IPS-20b (cell line): ENCODE measurements around the gene PPARD.

Source experiments
- H3K27ac ChIP-seq: one replicate; pipeline ENCODE4 v1.5.1; 2013; ENCODE audit warnings: low read length
- H3K27me3 ChIP-seq: 2 replicates; pipeline ENCODE4 v1.6.1; 2013; ENCODE audit warnings: mild to moderate bottlenecking, low read length, inconsistent platforms; ENCODE audit not compliant: insufficient read depth
- H3K36me3 ChIP-seq: 2 replicates; pipeline ENCODE4 v1.6.1; 2013; ENCODE audit warnings: low read depth, mild to moderate bottlenecking, inconsistent platforms, low read length, moderate library complexity; ENCODE audit not compliant: insufficient read depth
- H3K4me1 ChIP-seq: 2 replicates; pipeline ENCODE4 v1.6.1; 2013; ENCODE audit warnings: mild to moderate bottlenecking, control low read depth, inconsistent platforms, low read length, moderate library complexity; ENCODE audit not compliant: insufficient read depth
- H3K4me3 ChIP-seq: 2 replicates; pipeline ENCODE4 v1.5.1; 2013; ENCODE audit warnings: mild to moderate bottlenecking, low read length, inconsistent platforms
- H3K9ac ChIP-seq: 2 replicates; pipeline ENCODE4 v1.6.1; 2013; ENCODE audit warnings: low read depth, mild to moderate bottlenecking, inconsistent platforms, low read length, moderate library complexity
- H3K9me3 ChIP-seq: 2 replicates; pipeline ENCODE4 v1.6.1; 2013; ENCODE audit warnings: mild to moderate bottlenecking, low read depth, low read length, inconsistent platforms; ENCODE audit not compliant: insufficient read depth

Gene PPARD

DNA sequence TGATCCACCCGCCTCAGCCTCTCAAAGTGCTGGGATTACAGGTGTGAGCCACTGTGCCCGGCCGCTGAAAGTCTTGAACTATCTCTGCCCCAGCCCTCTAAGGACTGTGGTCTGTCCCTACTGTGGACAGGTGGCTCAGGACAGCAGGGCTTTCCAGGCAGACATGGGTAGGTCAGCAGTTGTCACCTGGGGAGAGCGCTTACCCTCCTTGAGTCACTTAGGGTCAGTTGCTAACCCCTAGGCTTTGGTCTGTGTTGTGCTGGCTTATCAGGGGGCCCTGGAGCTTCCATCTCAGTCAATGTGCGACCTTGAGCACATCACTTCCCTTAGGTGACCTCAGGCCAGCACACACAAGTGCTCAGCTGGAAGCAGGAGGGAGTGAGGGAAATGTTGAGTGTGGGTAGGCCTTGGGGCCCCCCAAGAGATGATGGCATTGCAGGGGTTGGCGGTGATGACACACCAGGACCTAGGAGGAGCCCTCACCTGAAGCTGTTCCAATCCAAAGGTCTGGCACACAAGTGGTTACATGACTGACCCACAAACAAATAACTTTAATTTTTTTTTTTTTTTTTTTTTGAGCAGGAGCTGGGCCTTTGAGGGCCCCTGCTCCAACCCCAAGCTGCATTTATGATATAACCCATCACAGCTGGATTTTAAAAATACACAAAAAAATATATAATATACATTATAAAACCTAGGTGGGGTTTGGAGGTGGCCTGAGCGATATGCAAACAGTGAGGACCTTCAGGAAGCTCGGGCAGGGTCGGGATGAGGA, 130.9 kb downstream of the PPARD start:
- peak overlapping the region; percentile 45 for H3K27ac ChIP-seq
- no peak overlapping the region for H3K9ac ChIP-seq
- H3K27me3 ChIP-seq = no peaks in the 10 kb centered on the region
- no peak overlapping the region for H3K4me3 ChIP-seq
- H3K4me1 ChIP-seq = peaks cover 2% of the 10 kb centered on the region; the same call in 1 of the 2 replicates
- H3K9me3 ChIP-seq = no peaks in the 10 kb centered on the region
- peaks cover 79% of the 10 kb centered on the region for H3K36me3 ChIP-seq

DNA sequence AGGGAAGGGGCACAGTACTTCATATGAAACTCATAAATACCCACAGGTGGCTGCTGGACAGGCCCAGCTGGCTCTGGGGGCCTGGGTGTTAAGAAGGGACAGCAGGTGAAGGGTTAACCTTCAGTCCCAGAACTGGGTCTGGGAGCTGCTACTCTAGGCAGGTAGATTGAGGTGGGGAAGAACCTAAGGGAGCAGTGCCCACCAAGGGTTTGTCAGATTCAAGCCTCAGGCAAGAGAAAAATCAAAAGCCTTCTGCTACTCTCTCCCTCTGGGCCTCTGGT, 131.4 kb downstream of the PPARD start:
- Histone ChIP-seq H3K36me3 (peaks cover 80% of the 10 kb centered on the region), H3K4me3 (no peak overlapping the region), H3K9ac (no peak overlapping the region), H3K9me3 (no peaks in the 10 kb centered on the region), H3K27me3 (no peaks in the 10 kb centered on the region), H3K4me1 (peaks cover 2% of the 10 kb centered on the region; the same call in 1 of the 2 replicates), H3K27ac (no peak overlapping the region)

DNA sequence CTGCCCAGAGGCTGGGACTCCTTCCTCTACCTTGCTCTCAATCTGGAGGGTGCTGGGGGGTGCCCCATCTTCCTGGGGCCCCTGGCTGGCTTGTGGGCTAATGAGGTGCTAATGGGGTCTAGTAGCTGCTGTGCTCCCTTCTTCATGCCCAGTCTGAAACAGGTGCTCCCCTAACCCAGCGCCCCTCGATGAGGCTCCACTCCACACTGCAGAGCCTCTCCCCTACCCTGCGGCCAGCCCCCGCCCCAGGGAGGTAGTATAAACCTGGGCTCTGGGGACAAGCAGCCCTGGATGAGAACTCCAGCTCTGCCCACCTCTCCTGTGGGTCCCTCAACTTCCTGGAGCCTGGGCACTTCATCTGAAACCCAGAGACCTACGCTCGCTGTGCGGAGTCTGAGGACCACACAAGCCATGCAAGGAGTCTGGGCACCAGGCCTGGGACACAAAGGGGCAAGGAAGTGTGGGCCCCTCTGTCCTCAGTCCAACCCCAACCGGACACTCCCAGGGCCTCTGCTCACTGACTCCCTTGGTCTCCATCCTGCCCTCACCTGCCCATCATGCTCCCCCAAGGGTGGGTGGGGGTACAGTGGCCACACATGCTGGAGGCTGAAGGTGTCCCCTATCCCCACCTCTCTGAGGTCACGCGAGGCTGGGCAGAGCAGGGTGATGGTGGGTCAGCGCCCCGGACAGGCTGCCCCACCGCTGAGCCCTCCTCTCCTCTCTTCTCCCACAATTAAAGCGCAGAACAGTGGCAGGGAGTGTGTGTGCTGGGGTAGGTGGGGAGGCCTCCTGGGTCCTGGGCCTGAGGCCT, 132.0 kb downstream of the PPARD start:
- Histone ChIP-seq H3K27ac (no peak overlapping the region), H3K36me3 (peaks cover 74% of the 10 kb centered on the region), H3K9ac (no peak overlapping the region), H3K4me3 (no peak overlapping the region), H3K27me3 (no peaks in the 10 kb centered on the region), H3K4me1 (peaks cover 2% of the 10 kb centered on the region; the same call in 1 of the 2 replicates), H3K9me3 (no peaks in the 10 kb centered on the region)

DNA sequence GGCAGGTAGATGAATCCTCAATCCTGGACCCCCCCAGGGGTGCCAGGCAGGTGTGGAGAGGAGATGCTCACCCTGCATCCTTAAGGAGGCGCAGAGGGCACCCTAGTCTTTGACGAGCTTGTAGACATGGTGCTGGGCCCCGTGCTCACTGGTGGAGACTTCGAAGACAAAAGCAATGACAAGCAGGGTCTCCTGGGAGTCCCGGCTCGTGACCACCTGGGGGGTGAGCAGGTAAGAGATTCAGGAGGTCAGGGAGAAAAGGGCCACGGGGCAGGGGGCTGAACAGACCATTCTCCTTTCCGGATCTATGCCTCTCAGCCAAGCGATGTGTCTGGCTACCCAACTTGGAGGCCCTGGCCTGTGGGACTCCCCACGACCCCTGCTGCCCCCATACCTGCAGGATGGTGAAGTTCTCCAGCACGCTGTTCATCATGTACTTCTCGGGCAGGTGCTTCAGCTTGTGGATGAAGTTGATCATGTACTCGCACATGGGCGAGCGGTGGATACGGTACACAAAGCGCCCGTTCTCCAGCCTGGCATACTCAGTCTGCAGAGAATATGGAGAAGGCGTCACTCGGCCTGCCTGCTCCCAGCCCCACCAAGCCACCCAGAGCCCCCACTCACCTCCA, 132.7 kb downstream of the PPARD start:
- H3K27me3 ChIP-seq = no peaks in the 10 kb centered on the region
- H3K27ac ChIP-seq = no peak overlapping the region
- H3K4me3 ChIP-seq = no peak overlapping the region
- H3K36me3 ChIP-seq = peaks cover 69% of the 10 kb centered on the region
- H3K9me3 ChIP-seq = no peaks in the 10 kb centered on the region
- H3K4me1 ChIP-seq = peaks cover 2% of the 10 kb centered on the region; the same call in 1 of the 2 replicates
- no peak overlapping the region for H3K9ac ChIP-seq

DNA sequence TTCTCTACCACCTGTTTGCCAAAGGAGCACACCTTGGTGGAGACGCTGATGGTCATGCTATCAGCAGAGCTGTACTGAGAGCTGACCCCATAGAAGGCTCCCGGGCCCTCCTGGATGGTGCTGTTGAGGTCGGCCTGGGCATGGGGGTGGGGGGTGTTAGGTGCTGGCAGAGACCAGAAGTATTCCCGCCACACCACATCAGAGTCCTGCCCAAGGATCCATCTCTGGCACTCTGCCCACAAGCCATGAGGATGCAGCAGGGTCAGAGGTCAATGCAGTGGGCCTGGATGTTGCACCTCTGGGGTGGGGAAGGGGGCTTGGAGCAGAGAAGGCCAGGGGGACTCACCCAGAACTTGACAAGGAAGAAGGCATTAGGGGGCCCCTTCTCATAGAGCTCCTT, 133.2 kb downstream of the PPARD start:
- H3K27me3 ChIP-seq = no peaks in the 10 kb centered on the region
- no peak overlapping the region for H3K27ac ChIP-seq
- H3K36me3 ChIP-seq = peaks cover 65% of the 10 kb centered on the region
- no peaks in the 10 kb centered on the region; the same call in 1 of the 2 replicates for H3K4me1 ChIP-seq
- no peak overlapping the region for H3K9ac ChIP-seq
- no peaks in the 10 kb centered on the region for H3K9me3 ChIP-seq
- no peak overlapping the region for H3K4me3 ChIP-seq

DNA sequence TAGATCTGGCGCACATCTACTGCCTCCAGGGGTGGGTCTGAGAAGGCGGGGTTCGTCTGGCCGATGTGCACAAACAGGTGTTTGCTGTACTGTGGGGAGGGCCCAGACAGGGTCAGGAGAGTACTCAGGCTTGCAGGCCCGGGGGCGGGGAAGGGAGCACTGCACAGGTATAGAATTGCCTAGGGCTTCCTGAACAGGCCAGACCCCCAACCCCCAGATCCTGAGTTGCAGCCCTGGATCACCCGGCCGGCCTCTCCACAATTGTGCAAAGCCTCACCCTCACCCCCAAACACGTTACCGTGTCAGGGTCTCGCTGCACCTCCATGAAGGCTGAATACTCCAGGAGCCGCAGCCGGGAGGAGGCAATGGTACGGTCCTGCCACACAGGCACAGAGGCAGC, 133.6 kb downstream of the PPARD start:
- peaks cover 62% of the 10 kb centered on the region for H3K36me3 ChIP-seq
- no peak overlapping the region for H3K27ac ChIP-seq
- no peaks in the 10 kb centered on the region for H3K9me3 ChIP-seq
- H3K4me3 ChIP-seq = no peak overlapping the region
- H3K4me1 ChIP-seq = no peaks in the 10 kb centered on the region; the same call in 1 of the 2 replicates
- H3K27me3 ChIP-seq = no peaks in the 10 kb centered on the region
- H3K9ac ChIP-seq = no peak overlapping the region

DNA sequence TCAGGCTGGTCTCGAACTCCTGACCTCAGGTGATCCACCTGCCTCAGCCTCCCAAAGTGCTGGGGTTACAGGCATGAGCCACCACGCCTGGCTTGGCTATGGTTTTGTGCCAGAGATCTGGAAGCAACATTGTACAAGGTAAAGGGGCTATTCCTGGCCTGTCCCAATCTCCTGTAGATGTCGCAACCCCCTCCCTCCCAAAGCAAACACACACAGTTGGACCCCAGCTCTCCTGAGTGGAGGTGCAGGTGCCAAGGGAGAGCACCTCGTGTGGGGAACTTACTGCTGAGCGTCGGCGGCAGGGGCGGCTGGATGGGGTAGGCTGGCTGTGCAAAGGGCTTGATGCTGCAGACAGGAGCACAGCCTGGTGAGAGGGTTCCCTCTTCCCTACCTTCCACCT, 134.7 kb downstream of the PPARD start:
- no peaks in the 10 kb centered on the region for H3K27me3 ChIP-seq
- H3K27ac ChIP-seq = no peak overlapping the region
- peaks cover 58% of the 10 kb centered on the region for H3K36me3 ChIP-seq
- no peak overlapping the region for H3K9ac ChIP-seq
- H3K4me1 ChIP-seq = no peaks in the 10 kb centered on the region; the same call in 1 of the 2 replicates
- no peaks in the 10 kb centered on the region for H3K9me3 ChIP-seq
- no peak overlapping the region for H3K4me3 ChIP-seq
